Parathyroid adenoma (tissue), 2 donors: ENCODE data around the gene PRKCH.

Experiments used
- H2AFZ ChIP-seq: fragments of 300-600 bp; sonication (generic); one replicate; pipeline ENCODE4 v1.7.0; 2017; ENCODE audit warnings: antibody characterized with exemption, mild to moderate bottlenecking
- H3K27ac ChIP-seq: fragments of 300-600 bp; sonication (generic); one replicate; pipeline ENCODE4 v1.7.0; 2017
- H3K27me3 ChIP-seq: fragments of 300-600 bp; sonication (generic); one replicate; pipeline ENCODE4 v1.7.0; 2017; ENCODE audit warnings: low read length; ENCODE audit not compliant: control insufficient read depth, insufficient read depth
- H3K36me3 ChIP-seq: fragments of 300-600 bp; sonication (generic); one replicate; pipeline ENCODE4 v1.7.0; 2017; ENCODE audit warnings: low read length; ENCODE audit not compliant: control insufficient read depth, insufficient read depth
- H3K4me1 ChIP-seq: fragments of 300-600 bp; sonication (generic); one replicate; pipeline ENCODE4 v1.7.0; 2017; ENCODE audit warnings: control low read depth
- H3K4me2 ChIP-seq: fragments of 300-600 bp; sonication (generic); one replicate; pipeline ENCODE4 v1.7.0; 2017; ENCODE audit warnings: low read length
- H3K4me3 ChIP-seq: fragments of 300-600 bp; sonication (generic); one replicate; pipeline ENCODE4 v1.7.0; 2017; ENCODE audit warnings: low read depth, low read length
- H3K79me2 ChIP-seq: fragments of 300-600 bp; sonication (generic); one replicate; pipeline ENCODE4 v1.7.0; 2017; ENCODE audit warnings: control low read depth
- H3K9ac ChIP-seq: fragments of 300-600 bp; sonication (generic); one replicate; pipeline ENCODE4 v1.7.0; 2017; ENCODE audit warnings: mild to moderate bottlenecking
- H3K9me3 ChIP-seq: fragments of 300-600 bp; sonication (generic); one replicate; pipeline ENCODE4 v1.7.0; 2017; ENCODE audit warnings: low read length; ENCODE audit not compliant: control insufficient read depth
- TF ChIP-seq, protein P1 (sequence below): fragments of 300-600 bp; sonication (generic); IDR thresholded peaks from one replicate; pipeline ENCODE4 v1.7.0; 2017; ENCODE audit warnings: antibody characterized with exemption, mild to moderate bottlenecking
- donor health status: primary hyperparathyroidism.

The PRKCH gene

DNA sequence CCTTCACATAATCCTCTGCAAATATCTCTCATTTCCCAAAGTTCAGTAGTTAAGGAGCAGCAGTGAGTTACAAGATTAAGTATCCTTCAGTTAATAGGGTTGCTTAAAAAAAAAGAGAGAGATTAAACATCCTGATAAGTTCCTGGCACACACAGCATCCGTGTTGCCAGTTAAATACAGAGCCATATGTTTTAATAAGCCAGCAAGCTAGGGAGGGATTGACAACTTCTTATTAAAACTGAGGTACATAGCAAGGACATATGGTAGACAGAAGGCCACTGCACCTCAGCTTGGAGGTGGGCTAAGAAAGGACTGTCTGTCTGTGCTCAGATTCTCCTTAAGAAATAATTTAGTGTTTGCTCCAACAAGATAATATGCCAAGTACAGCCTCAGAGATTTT lies 30.7 kb upstream of the PRKCH start:
- H3K27ac ChIP-seq, result no peak overlapping the region
- H3K4me3 ChIP-seq, result no peak overlapping the region
- TF ChIP-seq, protein P1, sequence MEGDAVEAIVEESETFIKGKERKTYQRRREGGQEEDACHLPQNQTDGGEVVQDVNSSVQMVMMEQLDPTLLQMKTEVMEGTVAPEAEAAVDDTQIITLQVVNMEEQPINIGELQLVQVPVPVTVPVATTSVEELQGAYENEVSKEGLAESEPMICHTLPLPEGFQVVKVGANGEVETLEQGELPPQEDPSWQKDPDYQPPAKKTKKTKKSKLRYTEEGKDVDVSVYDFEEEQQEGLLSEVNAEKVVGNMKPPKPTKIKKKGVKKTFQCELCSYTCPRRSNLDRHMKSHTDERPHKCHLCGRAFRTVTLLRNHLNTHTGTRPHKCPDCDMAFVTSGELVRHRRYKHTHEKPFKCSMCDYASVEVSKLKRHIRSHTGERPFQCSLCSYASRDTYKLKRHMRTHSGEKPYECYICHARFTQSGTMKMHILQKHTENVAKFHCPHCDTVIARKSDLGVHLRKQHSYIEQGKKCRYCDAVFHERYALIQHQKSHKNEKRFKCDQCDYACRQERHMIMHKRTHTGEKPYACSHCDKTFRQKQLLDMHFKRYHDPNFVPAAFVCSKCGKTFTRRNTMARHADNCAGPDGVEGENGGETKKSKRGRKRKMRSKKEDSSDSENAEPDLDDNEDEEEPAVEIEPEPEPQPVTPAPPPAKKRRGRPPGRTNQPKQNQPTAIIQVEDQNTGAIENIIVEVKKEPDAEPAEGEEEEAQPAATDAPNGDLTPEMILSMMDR, result no peak
- H3K79me2 ChIP-seq, result peaks cover 2% of the 10 kb centered on the region
- H3K27me3 ChIP-seq, result no peaks in the 10 kb centered on the region
- H3K4me1 ChIP-seq, result peaks cover under 1% of the 10 kb centered on the region
- no peak overlapping the region for H3K9ac ChIP-seq
- no peaks in the 10 kb centered on the region for H3K36me3 ChIP-seq
- no peaks in the 10 kb centered on the region for H3K9me3 ChIP-seq
- no peak overlapping the region for H3K4me2 ChIP-seq
- H2AFZ ChIP-seq, result no peak overlapping the region

DNA sequence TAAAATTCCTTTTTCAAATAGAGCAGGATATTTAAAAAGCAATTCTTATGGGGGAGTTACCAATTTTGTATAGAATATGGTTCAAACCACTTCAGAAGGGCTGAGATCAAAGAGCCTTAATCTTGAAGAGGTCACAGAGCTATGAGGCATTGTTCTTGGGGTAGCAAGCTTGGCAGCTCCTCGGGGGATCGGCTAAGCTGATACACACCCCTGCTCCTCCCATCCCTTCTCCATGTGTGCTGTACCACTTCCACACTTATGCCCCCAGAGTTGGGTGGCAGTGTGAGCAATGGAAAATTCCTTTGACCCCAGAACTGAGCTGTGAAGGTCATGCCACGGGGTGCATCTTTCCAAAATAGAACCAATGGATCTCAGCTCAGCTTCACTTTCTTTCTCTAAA lies 25.2 kb upstream of the PRKCH start:
- H2AFZ ChIP-seq, result peak overlapping the region; percentile 3
- H3K4me2 ChIP-seq, result peak overlapping the region; percentile 14
- H3K9ac ChIP-seq, result no peak overlapping the region
- no peaks in the 10 kb centered on the region for H3K9me3 ChIP-seq
- H3K79me2 ChIP-seq, result peaks cover 2% of the 10 kb centered on the region
- H3K36me3 ChIP-seq, result no peaks in the 10 kb centered on the region
- no peaks in the 10 kb centered on the region for H3K27me3 ChIP-seq
- H3K4me1 ChIP-seq, result peaks cover 11% of the 10 kb centered on the region
- H3K4me3 ChIP-seq, result no peak overlapping the region
- TF ChIP-seq, protein P1, result no peak
- peak overlapping the region; percentile 3 for H3K27ac ChIP-seq

DNA sequence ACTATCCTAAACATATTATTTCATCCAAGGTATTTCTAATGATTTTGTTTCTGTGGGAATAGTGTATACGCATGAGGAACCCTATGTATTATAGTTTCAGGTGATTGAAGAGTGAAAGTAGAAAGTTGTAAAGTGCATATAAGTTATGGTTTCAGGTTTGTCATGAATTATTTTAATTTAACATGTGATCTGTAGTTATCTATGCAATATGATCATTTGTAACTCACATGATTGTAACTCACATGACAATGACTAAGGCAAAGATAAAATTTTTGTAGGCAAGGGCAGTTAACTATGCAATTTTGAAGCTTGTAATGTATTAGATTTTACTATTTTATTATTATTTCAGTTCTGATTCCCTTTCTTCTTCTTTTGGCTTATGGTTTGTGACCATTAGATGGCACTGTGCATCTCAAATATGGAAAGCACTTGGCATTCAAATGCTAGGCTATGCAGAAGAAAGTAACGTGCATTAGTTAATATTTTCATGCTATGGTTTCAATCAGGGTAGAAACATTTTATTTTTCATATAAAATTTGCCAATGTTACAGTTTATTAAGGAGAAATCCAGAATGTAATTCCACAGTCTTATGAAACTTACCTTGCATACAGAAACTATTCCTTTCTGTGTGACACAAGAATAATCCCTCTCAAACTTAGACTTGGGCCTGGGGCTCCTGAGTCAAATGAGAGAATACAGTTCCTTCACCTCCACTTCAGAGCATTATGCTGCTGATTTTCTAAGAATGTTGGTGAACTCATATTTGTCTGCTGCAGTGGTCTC lies 24.5 kb upstream of the PRKCH start:
- no peaks in the 10 kb centered on the region for H3K36me3 ChIP-seq
- H3K4me1 ChIP-seq, result peaks cover 11% of the 10 kb centered on the region
- H3K9ac ChIP-seq, result no peak overlapping the region
- H3K27ac ChIP-seq, result no peak overlapping the region
- H3K4me2 ChIP-seq, result no peak overlapping the region
- no peaks in the 10 kb centered on the region for H3K9me3 ChIP-seq
- peaks cover 2% of the 10 kb centered on the region for H3K79me2 ChIP-seq
- no peak overlapping the region for H3K4me3 ChIP-seq
- TF ChIP-seq, protein P1, result peak; percentile 77
- no peaks in the 10 kb centered on the region for H3K27me3 ChIP-seq
- no peak overlapping the region for H2AFZ ChIP-seq

DNA sequence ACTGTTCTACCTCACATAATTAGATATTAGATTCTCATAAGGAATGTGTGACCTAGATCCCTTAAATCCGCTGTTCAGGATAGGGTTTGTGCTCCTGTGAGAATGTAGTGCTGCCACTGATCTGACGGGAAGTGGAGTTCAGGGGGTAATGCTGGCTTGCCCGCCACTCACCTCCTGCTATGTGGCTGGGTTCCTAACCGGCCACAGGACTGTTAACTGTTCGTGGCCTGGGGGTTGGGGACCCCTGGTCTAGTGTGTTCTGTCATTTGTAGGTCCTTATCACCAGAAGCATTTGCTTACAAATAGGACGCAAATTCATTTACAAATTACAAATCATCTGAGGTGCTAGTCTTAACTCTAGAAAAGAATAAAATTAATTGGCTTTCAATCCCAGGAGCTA lies 23.8 kb upstream of the PRKCH start:
- Histone ChIP-seq H3K4me3 (no peak overlapping the region), H3K9me3 (no peaks in the 10 kb centered on the region), H3K27ac (no peak overlapping the region), H3K4me1 (peaks cover 11% of the 10 kb centered on the region), H3K36me3 (no peaks in the 10 kb centered on the region), H3K79me2 (peaks cover 2% of the 10 kb centered on the region), H2AFZ (no peak overlapping the region), H3K4me2 (no peak overlapping the region), H3K9ac (no peak overlapping the region), H3K27me3 (no peaks in the 10 kb centered on the region)
- TF ChIP-seq, protein P1, result no peak

DNA sequence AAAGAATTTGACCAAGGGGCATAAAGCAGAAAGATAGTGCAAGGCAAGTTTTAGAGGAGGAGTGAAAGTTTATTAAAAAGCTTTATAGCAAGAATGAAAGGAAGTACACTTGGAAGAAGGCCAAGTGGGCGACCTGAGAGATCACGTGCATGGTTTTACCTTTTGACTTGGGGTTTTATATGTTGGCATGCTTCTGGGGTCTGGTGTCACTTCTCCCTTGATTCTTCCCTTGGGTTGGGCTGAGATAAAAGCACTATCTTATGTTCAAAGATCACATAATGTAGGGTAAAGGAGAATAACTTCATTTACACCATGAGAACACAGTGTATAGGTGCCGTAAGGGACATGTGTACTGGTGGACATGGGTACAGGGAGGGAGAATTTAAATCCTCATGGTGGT lies 22.6 kb upstream of the PRKCH start:
- no peak overlapping the region for H2AFZ ChIP-seq
- no peak overlapping the region for H3K27ac ChIP-seq
- H3K4me3 ChIP-seq, result no peak overlapping the region
- TF ChIP-seq, protein P1, result no peak
- H3K9ac ChIP-seq, result no peak overlapping the region
- no peaks in the 10 kb centered on the region for H3K36me3 ChIP-seq
- H3K9me3 ChIP-seq, result no peaks in the 10 kb centered on the region
- peaks cover 11% of the 10 kb centered on the region for H3K4me1 ChIP-seq
- no peaks in the 10 kb centered on the region for H3K27me3 ChIP-seq
- no peak overlapping the region for H3K4me2 ChIP-seq
- no peaks in the 10 kb centered on the region for H3K79me2 ChIP-seq
